Measurements from ENCODE around the gene TDP1. TPM values are rescaled to one million over a fixed set of nuclear protein-coding genes. Genes with fewer than 3 reads are reported as not detected.

Gene TDP1
- total and polyA plus RNA-seq, 12 donors = 2.3 to 24.8 (median 9.6) TPM

GRCh38 chr14:89926694-89927093 lies 29.0 kb upstream of the TDP1 start:
- no peak for DNase-seq
- intact Hi-C loops (cut with DNase I) = no loop called here
- Histone ChIP-seq H3K4me3 (no peak overlapping the region), H3K4me1 (replicated peaks in 1 of 2) (no peaks in the 10 kb centered on the region), H3K27me3 (no peaks in the 10 kb centered on the region), H3K27ac (no peak overlapping the region), H3K36me3 (replicated peaks in 1 of 2) (no peaks in the 10 kb centered on the region), H3K9me3 (replicated peaks in 1 of 3) (no peaks in the 10 kb centered on the region)
- WGBS, 4 donors = 13 to 25% (median 20%) methylated on average over 1 of the region's 1 CpG
- no peak for TF ChIP-seq POLR2A (IDR thresholded peaks at IDR 0.05)
- no peak for TF ChIP-seq CTCF (IDR thresholded peaks at IDR 0.05)

GRCh38 chr14:89927186-89927865 lies 28.4 kb upstream of the TDP1 start:
- TF ChIP-seq CTCF (IDR thresholded peaks at IDR 0.05) (no peak), POLR2A (IDR thresholded peaks at IDR 0.05) (no peak)
- WGBS, 4 donors = 87 to 91% (median 89%) methylated on average over 13 of the region's 13 CpGs
- Histone ChIP-seq H3K4me1 (replicated peaks in 1 of 2) (no peaks in the 10 kb centered on the region), H3K27me3 (no peaks in the 10 kb centered on the region), H3K9me3 (replicated peaks in 1 of 3) (no peaks in the 10 kb centered on the region), H3K4me3 (no peak overlapping the region), H3K27ac (no peak overlapping the region), H3K36me3 (replicated peaks in 1 of 2) (no peaks in the 10 kb centered on the region)
- no peak for DNase-seq
- intact Hi-C loops (cut with DNase I) = no loop called here

GRCh38 chr14:89933002-89933401 lies 22.7 kb upstream of the TDP1 start:
- WGBS, 4 donors = 79 to 84% (median 83%) methylated on average over 6 of the region's 6 CpGs
- no peak for TF ChIP-seq POLR2A (IDR thresholded peaks at IDR 0.05)

GRCh38 chr14:89936654-89937185 lies 19.0 kb upstream of the TDP1 start:
- intact Hi-C loops (cut with DNase I) = no loop called here
- no peak overlapping the region for H3K4me3 ChIP-seq
- TF ChIP-seq POLR2A (IDR thresholded peaks at IDR 0.05) (no peak), CTCF (IDR thresholded peaks at IDR 0.05) (no peak)
- no peaks in the 10 kb centered on the region for H3K4me1 ChIP-seq (replicated peaks in 1 of 2)
- H3K36me3 ChIP-seq (replicated peaks in 1 of 2) = no peaks in the 10 kb centered on the region
- no peak overlapping the region for H3K27ac ChIP-seq
- no peaks in the 10 kb centered on the region for H3K27me3 ChIP-seq
- 55 to 72% (median 62%) methylated on average over 3 of the region's 3 CpGs for WGBS, 4 donors
- no peaks in the 10 kb centered on the region for H3K9me3 ChIP-seq (replicated peaks in 1 of 3)
- no peak for DNase-seq

More at GRCh38 chr14:89933002-89933401, 22.7 kb upstream of the TDP1 start:
- no peak overlapping the region for H3K27ac ChIP-seq
- H3K9me3 ChIP-seq (replicated peaks in 1 of 3) = no peaks in the 10 kb centered on the region
- no peaks in the 10 kb centered on the region for H3K36me3 ChIP-seq (replicated peaks in 1 of 2)
- intact Hi-C loops (cut with DNase I) = no loop called here
- no peaks in the 10 kb centered on the region for H3K27me3 ChIP-seq
- DNase-seq = no peak
- no peak overlapping the region for H3K4me3 ChIP-seq
- H3K4me1 ChIP-seq (replicated peaks in 1 of 2) = no peaks in the 10 kb centered on the region
